GM13976 (cell line): ENCODE data around the gene C2orf66.

Experiments used
- DNase-seq: peaks from one replicate; pipeline ENCODE4 v3.0.0; 2012; ENCODE audit warnings: low spot score
- in situ Hi-C: fragments of 300-500 bp; cut with MboI; formaldehyde crosslinking; loops from one replicate; pipeline ENCODE4 v1.12.0; 2022; ENCODE audit warnings: low sequenced_read_pairs, mixed read lengths, inconsistent platforms; ENCODE audit not compliant: unreplicated experiment
- TF ChIP-seq, protein P1 (sequence below): IDR thresholded peaks from 2 replicates; pipeline ENCODE4 v1.5.1; 2012; ENCODE audit warnings: borderline replicate concordance, mild to moderate bottlenecking; ENCODE audit not compliant: insufficient read depth; ENCODE audit errors: extremely low read depth, missing control alignments, control extremely low read depth

The C2orf66 gene

DNA sequence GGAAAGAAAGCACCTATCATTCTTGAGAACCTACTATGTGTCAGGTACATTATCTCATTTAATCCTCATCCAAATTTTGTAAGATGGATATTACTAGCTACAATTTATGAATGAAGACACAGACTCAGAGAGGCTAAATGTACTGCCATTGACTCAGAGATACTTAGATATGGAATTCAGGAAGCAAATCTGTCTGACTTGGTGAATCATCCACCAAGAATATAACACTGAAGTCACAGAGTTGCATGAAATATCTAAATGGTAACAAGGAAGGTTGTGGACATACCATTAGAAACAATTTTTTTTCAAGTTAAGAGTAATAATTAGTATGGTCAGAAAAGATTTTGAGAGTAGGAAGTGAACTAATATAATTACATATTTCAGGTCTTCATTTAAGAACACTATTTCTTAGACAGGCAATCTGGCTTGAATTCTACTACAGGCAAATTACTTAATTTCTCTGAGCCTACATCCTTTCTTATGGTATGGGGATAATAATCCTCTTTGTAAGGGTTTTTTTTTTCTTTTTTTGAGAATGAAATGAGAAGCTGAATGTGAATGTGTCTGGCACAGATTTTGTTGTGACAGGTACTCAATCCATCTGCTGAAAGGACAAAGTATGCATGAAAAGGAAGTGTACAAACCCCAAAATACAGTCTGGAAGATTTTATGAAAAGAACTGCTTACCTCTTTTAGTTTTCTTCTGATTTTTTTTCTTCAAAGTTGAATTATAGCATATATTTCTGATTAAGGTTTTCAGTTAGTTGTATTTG lies 14.8 kb upstream of the C2orf66 start:
- no peak for DNase-seq
- TF ChIP-seq, protein P1, sequence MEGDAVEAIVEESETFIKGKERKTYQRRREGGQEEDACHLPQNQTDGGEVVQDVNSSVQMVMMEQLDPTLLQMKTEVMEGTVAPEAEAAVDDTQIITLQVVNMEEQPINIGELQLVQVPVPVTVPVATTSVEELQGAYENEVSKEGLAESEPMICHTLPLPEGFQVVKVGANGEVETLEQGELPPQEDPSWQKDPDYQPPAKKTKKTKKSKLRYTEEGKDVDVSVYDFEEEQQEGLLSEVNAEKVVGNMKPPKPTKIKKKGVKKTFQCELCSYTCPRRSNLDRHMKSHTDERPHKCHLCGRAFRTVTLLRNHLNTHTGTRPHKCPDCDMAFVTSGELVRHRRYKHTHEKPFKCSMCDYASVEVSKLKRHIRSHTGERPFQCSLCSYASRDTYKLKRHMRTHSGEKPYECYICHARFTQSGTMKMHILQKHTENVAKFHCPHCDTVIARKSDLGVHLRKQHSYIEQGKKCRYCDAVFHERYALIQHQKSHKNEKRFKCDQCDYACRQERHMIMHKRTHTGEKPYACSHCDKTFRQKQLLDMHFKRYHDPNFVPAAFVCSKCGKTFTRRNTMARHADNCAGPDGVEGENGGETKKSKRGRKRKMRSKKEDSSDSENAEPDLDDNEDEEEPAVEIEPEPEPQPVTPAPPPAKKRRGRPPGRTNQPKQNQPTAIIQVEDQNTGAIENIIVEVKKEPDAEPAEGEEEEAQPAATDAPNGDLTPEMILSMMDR = no peak
- in situ Hi-C loops = no loop called here

DNA sequence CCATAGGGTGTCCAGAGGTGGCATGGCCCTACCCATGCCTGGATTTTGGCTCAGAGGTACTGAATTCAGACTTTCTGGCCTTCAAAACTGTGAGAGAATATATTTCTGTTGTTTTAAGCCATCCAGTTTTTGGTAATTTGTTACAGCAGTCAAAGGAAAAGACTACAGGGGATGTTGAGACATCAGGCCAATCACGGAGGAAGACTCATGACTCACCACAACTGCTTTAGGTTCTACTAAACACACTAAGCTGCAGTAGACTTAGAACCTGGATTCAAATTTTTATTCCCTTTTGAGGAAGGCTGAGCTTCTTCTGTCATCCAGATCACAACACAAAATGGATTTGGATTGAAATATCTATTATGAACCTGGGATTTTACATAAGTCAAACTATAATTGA lies 12.0 kb upstream of the C2orf66 start:
- TF ChIP-seq, protein P1 = no peak
- no peak for DNase-seq
- in situ Hi-C loops = no loop called here

DNA sequence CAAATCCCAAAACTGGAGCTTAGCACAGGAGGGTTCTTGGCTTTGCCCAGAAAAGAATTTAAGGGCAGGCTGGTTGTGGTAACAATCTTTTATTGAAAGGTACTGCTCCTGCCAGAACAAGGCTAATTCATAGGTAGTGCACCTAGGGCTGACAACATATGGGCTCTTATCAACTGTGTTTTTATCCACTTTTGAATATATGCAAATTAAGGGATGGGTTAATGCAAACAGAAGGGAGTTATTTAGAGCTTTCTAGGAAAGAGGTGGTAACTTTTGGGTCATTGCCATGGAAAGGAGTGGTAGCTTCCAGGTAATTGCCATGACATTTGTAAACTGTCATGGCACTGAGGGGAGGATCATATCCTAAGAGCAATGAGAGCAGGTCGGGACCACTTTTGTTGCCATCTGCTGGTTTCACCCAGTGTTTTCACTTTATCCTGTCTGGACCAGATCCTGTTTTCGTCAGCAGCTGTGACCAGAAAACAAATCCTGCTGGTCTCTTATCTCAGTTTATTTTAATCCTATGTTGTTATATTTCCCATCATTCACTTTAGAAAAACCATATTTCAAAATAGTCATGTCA lies 981 bp downstream of the C2orf66 start:
- TF ChIP-seq, protein P1 = no peak
- DNase-seq = no peak
- in situ Hi-C loops = no loop called here

DNA sequence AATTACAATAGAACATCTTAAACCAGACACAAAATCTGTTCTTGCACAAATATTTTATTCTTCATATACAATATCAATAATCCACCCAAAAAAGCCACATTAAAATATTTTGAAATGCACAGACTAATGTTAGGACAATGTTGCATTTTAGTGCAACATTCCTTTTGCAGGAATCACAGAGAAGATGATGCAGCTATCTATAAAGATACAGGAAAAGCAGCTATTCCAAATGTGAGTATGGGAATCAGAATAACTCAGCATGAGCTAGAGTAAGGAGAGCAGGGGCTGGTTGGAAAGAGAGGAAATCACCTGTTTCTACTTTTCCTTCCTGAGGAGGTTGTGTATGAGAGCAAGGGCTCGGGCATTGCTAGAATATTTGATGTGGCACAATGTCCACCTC lies 4.8 kb downstream of the C2orf66 start:
- DNase-seq = no peak
- TF ChIP-seq, protein P1 = no peak
- in situ Hi-C loops = no loop called here

DNA sequence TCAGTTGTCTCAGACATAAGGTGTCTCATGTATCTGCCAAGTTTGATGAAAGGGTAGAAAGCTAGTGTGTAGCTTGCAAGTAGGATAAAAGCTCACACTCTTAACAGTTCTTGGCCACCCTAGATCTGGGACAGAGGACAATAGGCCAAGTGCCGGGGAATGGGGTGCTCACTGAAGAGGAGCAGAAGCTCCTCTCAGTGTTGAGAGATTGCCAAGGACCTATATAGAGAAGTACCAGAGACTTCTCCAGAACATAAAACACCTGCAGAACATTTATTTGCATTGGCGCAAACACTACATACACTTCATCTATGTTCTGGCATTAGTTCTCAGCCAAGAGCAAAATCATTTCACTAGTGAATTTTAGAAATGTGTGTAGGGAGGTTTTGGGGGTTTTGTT lies 6.8 kb downstream of the C2orf66 start:
- DNase-seq = no peak
- TF ChIP-seq, protein P1 = no peak
- in situ Hi-C loops = no loop called here

DNA sequence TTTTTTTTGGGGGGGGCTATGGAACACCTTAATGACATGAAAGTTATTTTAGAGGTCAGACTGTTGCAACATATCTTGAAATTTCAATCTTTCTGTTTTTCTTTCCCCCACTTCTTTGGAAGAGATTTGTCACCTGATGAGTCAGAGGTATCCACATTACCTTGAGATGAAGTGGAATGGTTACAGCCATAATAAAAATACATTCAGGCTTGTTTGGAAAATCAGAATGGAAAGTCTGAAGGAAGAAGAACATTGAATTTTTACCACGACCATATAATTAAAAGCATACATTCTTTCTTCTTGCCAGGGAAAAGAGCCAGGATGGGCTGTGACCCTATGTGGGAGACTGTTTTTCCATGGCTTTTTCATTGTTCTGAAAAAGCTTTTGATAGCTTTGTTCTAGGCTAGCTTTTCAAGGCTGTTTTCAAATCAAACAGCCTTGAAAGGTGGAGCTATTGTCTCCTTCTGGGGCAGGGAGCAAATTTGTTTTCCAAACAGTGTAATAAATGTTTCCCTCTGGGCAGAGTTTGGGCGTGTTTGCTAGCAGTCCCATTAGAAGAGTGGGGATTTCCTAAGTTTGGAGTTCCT lies 7.4 kb downstream of the C2orf66 start:
- TF ChIP-seq, protein P1 = no peak
- in situ Hi-C loops = no loop called here
- no peak for DNase-seq
